PC-9 (cell line): Measurements from ENCODE around the gene COPZ1. TPM values are rescaled to one million over a fixed set of nuclear protein-coding genes. Genes with fewer than 3 reads are reported as not detected.

Experiments
- BruUV-seq: library from RNA; stranded (reverse); fragments of 400-500 nt; replicated peaks from 2 replicates; lab custom pipeline; 2021; lab: Mats Ljungman, UMichigan
- CTCF ChIA-PET: fragments of 300-600 bp; sonication (Branson Sonifier 250); formaldehyde crosslinking; loops from one replicate; lab custom pipeline; 2022; ENCODE audit warnings: antibody characterized with exemption; lab: Charles Lee
- POLR2A ChIA-PET: fragments of 300-600 bp; sonication (Branson Sonifier 250); formaldehyde crosslinking; loops from one replicate; lab custom pipeline; 2022; ENCODE audit warnings: antibody characterized with exemption; ENCODE audit not compliant: unreplicated experiment; lab: Charles Lee
- DNase-seq, 2 experiments: peaks; one replicate each; pipeline versions ENCODE4 v3.0.0 to v3.0.0-alpha.2; 2015 to 2022; ENCODE audit warnings: mixed read lengths in 1 of 2
- H2AFZ ChIP-seq: fragments of 200-600 bp; sonication (generic); 2 replicates; pipeline ENCODE4 v1.8.1; 2017; ENCODE audit warnings: antibody characterized with exemption
- H3F3A ChIP-seq: fragments of 200-600 bp; sonication (generic); 2 replicates; pipeline ENCODE4 v1.8.1; 2017; ENCODE audit warnings: antibody characterized with exemption, mild to moderate bottlenecking, low read depth; ENCODE audit not compliant: insufficient read depth
- H3K27ac ChIP-seq: fragments of 200-600 bp; sonication (generic); 2 replicates; pipeline ENCODE4 v1.6.1; 2016; ENCODE audit warnings: mixed run types
- H3K27me3 ChIP-seq: fragments of 200-600 bp; sonication (generic); 2 replicates; pipeline ENCODE4 v1.6.1; 2016; ENCODE audit warnings: low read depth, mixed run types; ENCODE audit not compliant: insufficient read depth
- H3K36me3 ChIP-seq: fragments of 200-600 bp; sonication (generic); 2 replicates; pipeline ENCODE4 v1.6.1; 2016; ENCODE audit warnings: low read depth, mixed run types
- H3K4me1 ChIP-seq: fragments of 200-600 bp; sonication (generic); replicated peaks from 2 replicates; pipeline ENCODE4 v1.6.1; 2016; ENCODE audit warnings: mixed run types; ENCODE audit not compliant: insufficient read depth
- H3K4me2 ChIP-seq: fragments of 200-600 bp; sonication (generic); 2 replicates; pipeline ENCODE4 v1.6.1; 2017; ENCODE audit warnings: mixed run types
- H3K4me3 ChIP-seq: fragments of 200-600 bp; sonication (generic); 2 replicates; pipeline ENCODE4 v1.6.1; 2016; ENCODE audit warnings: mixed run types
- H3K79me2 ChIP-seq: fragments of 200-600 bp; sonication (generic); 2 replicates; pipeline ENCODE4 v1.6.1; 2017; ENCODE audit warnings: low read depth, mixed run types
- H3K9me2 ChIP-seq: fragments of 200-600 bp; sonication (generic); 2 replicates; pipeline ENCODE4 v1.8.1; 2017; ENCODE audit warnings: mild to moderate bottlenecking; ENCODE audit not compliant: insufficient read depth
- H3K9me3 ChIP-seq: fragments of 200-600 bp; sonication (generic); 2 replicates; pipeline ENCODE4 v1.8.1; 2016; ENCODE audit warnings: low read depth; ENCODE audit not compliant: insufficient read depth
- H4K20me1 ChIP-seq: fragments of 200-600 bp; sonication (generic); 2 replicates; pipeline ENCODE4 v1.8.1; 2017; ENCODE audit not compliant: insufficient read depth
- CTCF ChIP-seq: fragments of 200-600 bp; sonication (generic); conservative IDR thresholded peaks from 2 replicates; pipeline ENCODE4 v1.6.1; 2017; ENCODE audit warnings: mixed run types, antibody characterized with exemption, mild to moderate bottlenecking, moderate library complexity
- EZH2 ChIP-seq: fragments of 200-600 bp; sonication (generic); IDR thresholded peaks from 2 replicates; pipeline ENCODE4 v1.8.0; 2017; ENCODE audit warnings: antibody characterized with exemption, low read depth
- intact Hi-C: fragments of 100-400 bp; cut with micrococcal nuclease; formaldehyde crosslinking; loops from one replicate; pipeline ENCODE4 v1.10.0; 2022; ENCODE audit not compliant: unreplicated experiment
- total RNA-seq: library from RNA; stranded (reverse); gene quantifications from 2 replicates; pipeline ENCODE4 v1.2.3, GENCODE V29; 2021

Gene COPZ1
- total RNA-seq, 1 experiment from 2014 or later = 232 TPM

DNA sequence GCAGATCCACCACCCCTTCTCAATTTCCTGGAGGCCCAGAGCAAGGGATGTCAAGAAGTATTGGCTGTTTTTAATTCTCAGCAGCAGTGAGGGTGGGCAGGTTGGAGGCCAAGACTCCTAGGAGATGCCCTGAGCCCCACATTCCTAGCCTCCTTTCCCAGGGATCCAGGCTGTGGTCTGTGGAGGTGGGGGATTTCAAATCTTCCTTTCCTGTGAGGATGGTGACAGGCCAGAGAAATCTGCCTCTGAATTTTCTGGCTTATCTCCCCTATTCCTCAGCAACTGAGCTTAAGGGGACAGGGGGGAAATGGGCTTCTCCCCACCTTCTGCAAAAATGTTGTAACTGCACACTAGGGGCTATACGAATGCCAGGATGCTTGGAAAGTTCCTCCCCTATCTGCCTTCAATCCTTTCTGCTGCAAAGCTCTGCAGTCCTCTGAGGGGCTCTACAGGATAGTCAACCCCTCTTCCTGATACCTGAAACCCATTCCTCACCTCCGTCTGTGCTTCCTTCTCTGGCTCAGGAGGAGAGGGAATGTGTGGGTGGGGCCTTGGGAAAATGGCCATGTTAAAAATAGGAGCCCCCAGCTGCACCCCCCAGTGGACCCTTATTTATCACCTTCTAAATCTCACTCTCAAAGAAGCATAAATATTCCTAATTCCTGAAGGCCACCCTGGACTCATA, 32.7 kb downstream of the COPZ1 start:
- TF ChIP-seq CTCF (no peak), EZH2 (no peak)
- POLR2A ChIA-PET = no interaction called here
- H3K27ac ChIP-seq = no peak overlapping the region

GRCh38 chr12:54358191-54358944, 33.4 kb downstream of the COPZ1 start:
- ChIA-PET CTCF (interaction anchor here (0.6 to 3.7 kb wide), 4 partner anchors 27 to 366 kb away, joined by 4 to 17 read pairs (median 6); partner anchors contain the start of gene COPZ1), POLR2A (interaction anchor here (0.6 to 1.0 kb wide), 4 partner anchors 41 to 142 kb away, joined by 3 to 16 read pairs (median 9); no protein-coding TSS in a partner anchor)
- intact Hi-C loops = loop anchor here (2.0 kb wide), 2 partner anchors 64 to 78 kb away; partner anchors contain the start of genes CBX5 and HNRNPA1
- no peaks in the 10 kb centered on the region for H4K20me1 ChIP-seq
- H3K27ac ChIP-seq = no peak overlapping the region
- peaks cover 14% of the 10 kb centered on the region for H3K4me1 ChIP-seq
- H3K27me3 ChIP-seq = no peaks in the 10 kb centered on the region
- no peaks in the 10 kb centered on the region for H3K9me3 ChIP-seq
- no peak for TF ChIP-seq EZH2
- TF ChIP-seq CTCF = no peak
- no peaks in the 10 kb centered on the region for H3K79me2 ChIP-seq
- no TSS peak for BruUV-seq
- peak overlapping the region; percentile 85 for H3K4me3 ChIP-seq
- peak overlapping the region; percentile 99 for H3K4me2 ChIP-seq
- peaks cover 25% of the 10 kb centered on the region; the same call in 1 of the 2 replicates for H3F3A ChIP-seq
- H3K9me2 ChIP-seq = no peaks in the 10 kb centered on the region
- H3K36me3 ChIP-seq = no peaks in the 10 kb centered on the region
- no peak for DNase-seq
- peak overlapping the region; percentile 96 for H2AFZ ChIP-seq

More for the DNA sequence above, 32.7 kb downstream of the COPZ1 start:
- Histone ChIP-seq H3K9me3 (no peaks in the 10 kb centered on the region), H3K4me3 (no peak overlapping the region), H3K36me3 (no peaks in the 10 kb centered on the region), H3K9me2 (no peaks in the 10 kb centered on the region), H3K79me2 (no peaks in the 10 kb centered on the region), H3F3A (peaks cover 25% of the 10 kb centered on the region; the same call in 1 of the 2 replicates), H4K20me1 (no peaks in the 10 kb centered on the region), H3K4me1 (peaks cover 14% of the 10 kb centered on the region), H3K27me3 (no peaks in the 10 kb centered on the region), H2AFZ (no peak overlapping the region), H3K4me2 (peak overlapping the region; percentile 99)
- BruUV-seq = no TSS peak
- CTCF ChIA-PET = interaction anchor here (1.0 to 3.7 kb wide), 2 partner anchors 20 to 33 kb away, joined by 4 to 17 read pairs; partner anchors contain the start of gene COPZ1
- intact Hi-C loops = loop anchor here (2.0 kb wide), 2 partner anchors 63 to 77 kb away; partner anchors contain the start of genes CBX5 and HNRNPA1
- DNase-seq = no peak
